IMR-90 (cell line): ENCODE data around the gene KCNT2. TPM values are rescaled to one million over a fixed set of nuclear protein-coding genes. Genes with fewer than 3 reads are reported as not detected.
"Not testable (repeated sequence)": the region's sequence is repeated elsewhere in the genome, so short reads cannot be mapped to it uniquely, and the experiment has no call there.

ENCODE experiments used
- ATAC-seq: fragments of 200-7000 bp; cut with Tn5 transposase; 2 replicates; pipeline ENCODE4 v1.9.1; 2020; ENCODE audit warnings: low read depth, mild to moderate bottlenecking, moderate library complexity
- BruUV-seq: library from RNA; stranded (reverse); fragments of 400-500 nt; replicated peaks from 2 replicates; lab custom pipeline; 2021; lab: Mats Ljungman, UMichigan
- CTCF ChIA-PET: fragments of 300-600 bp; formaldehyde crosslinking; extraction: SDS; loops from one replicate; lab custom pipeline; 2021; ENCODE audit warnings: antibody characterized with exemption; lab: Yijun Ruan, JAX
- POLR2A ChIA-PET: fragments of 300-600 bp; sonication (Branson Sonifier 250); formaldehyde crosslinking; loops from one replicate; lab custom pipeline; 2022; ENCODE audit warnings: antibody characterized with exemption; ENCODE audit not compliant: unreplicated experiment; lab: Charles Lee
- DNase-seq: peaks from one replicate; pipeline ENCODE4 v3.0.0; 2013
- H2AFZ ChIP-seq: replicated peaks from 2 replicates; pipeline ENCODE3; 2013; ENCODE audit warnings: low read length, mild to moderate bottlenecking; ENCODE audit not compliant: poor library complexity
- H2AK5ac ChIP-seq: 2 replicates; pipeline ENCODE4 v1.6.1; 2013; ENCODE audit warnings: low read depth, low read length, inconsistent platforms
- H2AK9ac ChIP-seq: replicated peaks from 2 replicates; pipeline ENCODE3; 2013; ENCODE audit warnings: mild to moderate bottlenecking, low read depth, low read length, moderate library complexity; ENCODE audit not compliant: poor library complexity
- H2BK120ac ChIP-seq: 2 replicates; pipeline ENCODE4 v1.6.1; 2013; ENCODE audit warnings: low read depth, low read length, inconsistent platforms
- H2BK15ac ChIP-seq: 3 replicates; pipeline ENCODE4 v1.6.1; 2013; ENCODE audit warnings: low read depth, low read length, inconsistent platforms
- H2BK20ac ChIP-seq: 2 replicates; pipeline ENCODE4 v1.6.1; 2013; ENCODE audit warnings: low read depth, mild to moderate bottlenecking, inconsistent platforms, low read length, moderate library complexity
- H2BK5ac ChIP-seq: 2 replicates; pipeline ENCODE4 v1.6.1; 2013; ENCODE audit warnings: mild to moderate bottlenecking, low read depth, low read length, inconsistent platforms; ENCODE audit not compliant: poor library complexity, severe bottlenecking
- H3K14ac ChIP-seq: replicated peaks from 2 replicates; pipeline ENCODE4 v1.6.1; 2013; ENCODE audit warnings: low read depth, low read length, inconsistent platforms
- H3K18ac ChIP-seq: 2 replicates; pipeline ENCODE4 v1.6.1; 2013; ENCODE audit warnings: low read depth, low read length, control low read depth
- H3K23ac ChIP-seq: 2 replicates; pipeline ENCODE4 v1.6.1; 2013; ENCODE audit warnings: low read depth, low read length, inconsistent platforms
- H3K27ac ChIP-seq: 2 replicates; pipeline ENCODE4 v1.5.1; 2013; ENCODE audit warnings: mild to moderate bottlenecking, control low read depth, low read length; ENCODE audit not compliant: insufficient read depth
- H3K27me3 ChIP-seq: 2 replicates; pipeline ENCODE4 v1.6.1; 2013; ENCODE audit warnings: low read length; ENCODE audit not compliant: control insufficient read depth, insufficient read depth
- H3K36me3 ChIP-seq: 2 replicates; pipeline ENCODE4 v1.6.1; 2013; ENCODE audit warnings: low read length, mixed read lengths; ENCODE audit not compliant: control insufficient read depth, insufficient read depth
- H3K4ac ChIP-seq: 2 replicates; pipeline ENCODE4 v1.6.1; 2013; ENCODE audit warnings: low read depth, low read length, inconsistent platforms
- H3K4me1 ChIP-seq: 2 replicates; pipeline ENCODE4 v1.6.1; 2013; ENCODE audit warnings: low read length, mixed read lengths; ENCODE audit not compliant: control insufficient read depth, insufficient read depth
- H3K4me2 ChIP-seq: 2 replicates; pipeline ENCODE4 v1.6.1; 2013; ENCODE audit warnings: low read depth, mild to moderate bottlenecking, control low read depth, low read length, moderate library complexity
- H3K4me3 ChIP-seq: 2 replicates; pipeline ENCODE4 v1.5.1; 2013; ENCODE audit warnings: low read depth, mild to moderate bottlenecking, control low read depth, low read length, moderate library complexity; ENCODE audit not compliant: insufficient read depth
- H3K56ac ChIP-seq: 2 replicates; pipeline ENCODE4 v1.6.1; 2013; ENCODE audit warnings: low read length, inconsistent platforms; ENCODE audit not compliant: insufficient read depth; ENCODE audit errors: extremely low read depth
- H3K79me1 ChIP-seq, 2 experiments: 2 replicates each; pipeline ENCODE4 v1.6.1; 2013; ENCODE audit warnings: low read length in 2 of 2, inconsistent platforms in 1 of 2, low read depth in 1 of 2
- H3K9ac ChIP-seq: 2 replicates; pipeline ENCODE4 v1.6.1; 2013; ENCODE audit warnings: low read depth, low read length, control low read depth
- H3K9me1 ChIP-seq: 2 replicates; pipeline ENCODE4 v1.6.1; 2013; ENCODE audit warnings: low read length, inconsistent platforms; ENCODE audit not compliant: insufficient read depth
- H3K9me3 ChIP-seq: 2 replicates; pipeline ENCODE4 v1.6.1; 2013; ENCODE audit warnings: low read length; ENCODE audit not compliant: control insufficient read depth, insufficient read depth
- H4K20me1 ChIP-seq: 2 replicates; pipeline ENCODE4 v1.6.1; 2013; ENCODE audit warnings: low read length, inconsistent platforms; ENCODE audit not compliant: insufficient read depth
- H4K5ac ChIP-seq: 2 replicates; pipeline ENCODE4 v1.6.1; 2013; ENCODE audit warnings: mild to moderate bottlenecking, low read depth, low read length, control low read depth
- H4K8ac ChIP-seq, 2 experiments: 2 replicates each; pipeline ENCODE4 v1.6.1; 2013; ENCODE audit warnings: low read depth in 2 of 2, low read length in 2 of 2, control low read depth in 1 of 2, inconsistent platforms in 1 of 2
- H4K91ac ChIP-seq: 2 replicates; pipeline ENCODE4 v1.6.1; 2013; ENCODE audit warnings: low read depth, low read length, inconsistent platforms; ENCODE audit not compliant: insufficient read depth
- WGBS, 2 experiments: methylation state at CpG; one replicate each; pipeline versions ENCODE4 v1.1.5 to v1.1.7; 2013; ENCODE audit warnings: missing lambda C conversion rate in 2 of 2; ENCODE audit not compliant: insufficient read length in 1 of 2; ENCODE audit errors: extremely low coverage in 2 of 2; 5-methylcytosine and 5-hydroxymethylcytosine counted together
- dilution Hi-C: fragments of 300-500 bp; cut with HindIII; formaldehyde crosslinking; loops from one replicate; pipeline ENCODE4 v1.14.3; 2018; ENCODE audit warnings: low sequenced_read_pairs; ENCODE audit not compliant: unreplicated experiment
- in situ Hi-C: fragments of 300-500 bp; cut with MboI; formaldehyde crosslinking; loops from 3 replicates; pipeline ENCODE4 v1.14.3; 2019; ENCODE audit warnings: low sequenced_read_pairs, inconsistent platforms, mixed read lengths
- intact Hi-C: fragments of 100-400 bp; cut with micrococcal nuclease; formaldehyde crosslinking; loops from 2 replicates; pipeline ENCODE4 v1.10.0; 2022
- polyA plus RNA-seq, 3 experiments: library from polyadenylated mRNA; depleted of rRNA; stranded (reverse); fragments of >200 nt; gene quantifications; 2 replicates each; pipeline ENCODE4 v1.2.3, GENCODE V29; 2012; ENCODE audit warnings: low replicate concordance in 1 of 3
- total RNA-seq: library from RNA; depleted of rRNA; stranded (reverse); fragments of >200 nt; gene quantifications from 2 replicates; pipeline ENCODE4 v1.2.3, GENCODE V29; 2012

KCNT2 gene
- total and polyA plus RNA-seq, 2 of the 4 experiments (the other 2 are of a cell fraction): 0.22 to 0.72 TPM

DNA sequence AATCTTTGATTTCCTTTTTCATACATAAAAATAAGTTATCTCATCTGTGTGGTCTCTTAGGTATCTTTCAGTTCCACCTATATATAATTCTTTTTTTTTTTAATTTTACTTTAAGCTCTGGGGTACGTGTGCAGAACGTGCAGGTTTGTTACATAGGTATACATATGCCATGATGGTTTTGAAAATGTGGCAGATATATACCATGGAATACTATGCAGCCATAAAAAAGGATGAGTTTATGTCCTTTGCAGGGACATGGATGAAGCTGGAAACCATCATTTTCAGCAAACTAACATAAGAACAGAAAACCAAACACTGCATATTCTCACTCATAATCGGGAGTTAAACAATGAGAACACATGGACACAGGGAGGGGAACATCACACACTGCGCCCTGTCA lies 345.2 kb downstream of the KCNT2 start:
- H2AK9ac ChIP-seq, H4K91ac ChIP-seq, H3K4me1 ChIP-seq, H3K4me2 ChIP-seq, H3K23ac ChIP-seq, H2BK5ac ChIP-seq, dilution Hi-C loops, BruUV-seq, ATAC-seq, H3K27me3 ChIP-seq, H3K4me3 ChIP-seq, H4K8ac ChIP-seq, H3K4ac ChIP-seq, H3K56ac ChIP-seq, H3K14ac ChIP-seq, H3K27ac ChIP-seq, H2AK5ac ChIP-seq, H3K36me3 ChIP-seq, H3K9me3 ChIP-seq, POLR2A ChIA-PET, H2AFZ ChIP-seq, intact Hi-C loops, in situ Hi-C loops, H3K79me1 ChIP-seq, DNase-seq, H4K20me1 ChIP-seq, H3K9me1 ChIP-seq, H3K9ac ChIP-seq, H2BK15ac ChIP-seq, H2BK20ac ChIP-seq, H3K18ac ChIP-seq, H4K5ac ChIP-seq, H2BK120ac ChIP-seq: not testable (repeated sequence)
- CTCF ChIA-PET: interaction anchor here (0.6 kb wide), 1 partner anchor 20 kb away, joined by 4 read pairs; no protein-coding TSS in a partner anchor
- no CpG with 5 or more reads among the region's 4 CpGs for WGBS, 2 experiments
